ENCODE results near the gene RPS15.
A peak's percentile ranks its signal among the peaks of the same experiment; 100 is the strongest.

The RPS15 gene

GRCh38 chr19:1437609-1438008 is 587 bp upstream of the RPS15 start:
- DNase-seq: no peak

GRCh38 chr19:1438933-1439354 is 748 bp downstream of the RPS15 start:
- DNase-seq: no peak

DNA sequence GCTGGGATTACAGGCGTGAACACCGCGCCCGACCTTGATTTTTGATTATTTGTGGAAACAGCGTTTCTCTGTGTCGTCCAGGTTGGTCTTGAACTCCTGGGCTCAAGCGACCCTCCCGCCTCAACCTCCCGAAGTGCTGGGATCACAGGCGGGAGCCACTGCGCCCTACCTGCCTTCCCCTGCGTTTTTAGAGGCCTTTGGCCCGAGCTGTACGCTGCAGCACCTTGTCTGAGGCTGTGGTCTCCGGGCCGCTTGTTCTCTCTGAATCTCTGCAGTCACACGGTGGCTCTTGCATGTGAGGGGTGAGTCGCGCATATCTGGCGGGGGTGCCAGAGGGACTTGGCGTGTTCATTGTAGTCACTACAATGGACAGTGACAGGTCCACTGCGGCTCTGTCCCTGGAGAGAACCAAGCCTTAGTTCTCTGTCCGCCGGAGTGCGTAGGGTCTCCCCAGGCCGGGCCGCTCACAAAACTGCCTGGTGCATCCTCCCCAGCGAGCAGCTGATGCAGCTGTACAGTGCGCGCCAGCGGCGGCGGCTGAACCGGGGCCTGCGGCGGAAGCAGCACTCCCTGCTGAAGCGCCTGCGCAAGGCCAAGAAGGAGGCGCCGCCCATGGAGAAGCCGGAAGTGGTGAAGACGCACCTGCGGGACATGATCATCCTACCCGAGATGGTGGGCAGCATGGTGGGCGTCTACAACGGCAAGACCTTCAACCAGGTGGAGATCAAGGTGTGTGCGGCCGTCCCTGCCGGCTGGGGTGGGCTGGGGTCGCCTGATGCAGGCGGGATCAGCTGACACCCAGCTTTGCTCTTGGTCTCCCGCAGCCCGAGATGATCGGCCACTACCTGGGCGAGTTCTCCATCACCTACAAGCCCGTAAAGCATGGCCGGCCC is 1.6 kb downstream of the RPS15 start:
- peak; percentile 50 for DNase-seq

- no peak for DNase-seq
Observed at GRCh38 chr19:1440418-1440801, 2.2 kb downstream of the RPS15 start.

GRCh38 chr19:1441022-1441426 is 2.8 kb downstream of the RPS15 start:
- no peak for DNase-seq

GRCh38 chr19:1441677-1442438 is 3.7 kb downstream of the RPS15 start:
- no peak for DNase-seq

DNA sequence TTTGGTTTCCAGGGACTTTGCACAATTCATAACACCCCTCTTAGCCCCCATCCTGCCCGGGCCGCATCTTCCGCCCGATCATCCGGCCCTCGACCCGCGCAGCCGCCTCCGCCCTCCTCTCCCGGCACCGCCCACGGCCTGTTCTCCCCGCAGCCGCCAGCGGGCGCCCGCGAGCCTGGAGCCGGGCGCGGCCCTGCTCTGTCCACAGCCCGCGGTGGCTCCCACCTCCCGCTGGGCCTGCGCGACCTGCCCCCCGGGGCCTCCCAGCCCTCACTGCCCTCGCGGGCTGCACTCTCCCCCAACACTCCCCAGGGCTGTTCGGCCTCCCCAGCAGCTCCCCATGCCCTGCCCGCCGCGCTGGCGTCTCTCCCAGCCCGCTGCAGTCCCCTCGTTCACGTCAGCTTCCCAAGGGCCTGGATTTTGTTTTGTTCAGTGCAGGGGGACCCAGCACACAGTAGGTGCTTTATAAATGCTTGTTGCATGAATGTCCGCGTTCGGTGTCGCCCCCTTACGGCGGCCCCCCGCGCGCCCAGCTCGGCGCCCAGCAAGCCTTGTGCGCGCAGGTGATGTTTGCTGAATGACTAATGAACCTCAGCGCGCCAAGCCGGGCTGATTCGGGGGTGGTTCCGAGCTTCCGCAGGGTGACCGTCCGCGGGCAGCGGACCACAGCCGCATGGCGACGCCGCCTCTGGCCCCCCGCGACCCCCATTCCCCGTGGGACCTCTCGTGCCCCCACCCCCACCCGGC is 7.2 kb downstream of the RPS15 start:
- DNase-seq: peak; percentile 65

GRCh38 chr19:1445932-1446712 is 7.9 kb downstream of the RPS15 start:
- DNase-seq: no peak

DNA sequence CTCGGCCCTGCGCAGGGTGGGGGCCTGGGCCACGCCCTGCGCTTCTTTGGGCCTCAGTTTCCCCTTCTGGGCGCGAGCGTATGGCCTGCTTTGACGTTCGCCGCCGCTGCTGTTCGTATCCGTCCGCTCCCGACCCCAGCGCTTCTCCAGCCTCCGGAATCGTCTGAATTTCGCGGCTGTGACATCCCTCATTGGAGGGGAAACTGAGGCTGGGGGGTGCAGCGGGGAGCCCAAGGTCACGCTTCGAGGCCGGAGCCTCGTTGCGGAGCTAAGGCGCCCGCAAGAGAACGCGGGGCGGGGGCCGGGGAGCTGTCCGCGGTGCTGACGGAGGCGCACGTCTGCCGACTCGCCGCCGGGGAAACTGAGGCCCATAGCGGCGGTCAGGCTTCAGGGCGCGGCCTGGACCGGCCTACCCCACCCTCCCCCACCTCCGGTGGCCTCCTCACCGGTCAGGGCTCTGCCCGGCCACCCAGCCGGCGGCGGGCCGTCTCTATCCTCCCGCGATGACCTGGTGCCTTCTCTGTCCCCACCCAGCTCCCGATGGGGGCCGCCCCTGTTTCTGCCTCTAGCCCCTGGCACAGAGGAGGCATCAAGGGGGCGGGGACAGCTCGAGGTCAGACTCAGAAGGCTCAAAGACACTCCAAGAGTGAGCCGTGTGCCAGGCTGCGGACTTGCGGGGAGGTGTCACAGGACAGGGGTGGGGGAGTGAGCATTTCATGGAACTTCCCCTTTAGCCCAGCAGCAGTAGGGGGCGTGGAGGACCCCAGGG is 8.7 kb downstream of the RPS15 start:
- no peak for DNase-seq

DNA sequence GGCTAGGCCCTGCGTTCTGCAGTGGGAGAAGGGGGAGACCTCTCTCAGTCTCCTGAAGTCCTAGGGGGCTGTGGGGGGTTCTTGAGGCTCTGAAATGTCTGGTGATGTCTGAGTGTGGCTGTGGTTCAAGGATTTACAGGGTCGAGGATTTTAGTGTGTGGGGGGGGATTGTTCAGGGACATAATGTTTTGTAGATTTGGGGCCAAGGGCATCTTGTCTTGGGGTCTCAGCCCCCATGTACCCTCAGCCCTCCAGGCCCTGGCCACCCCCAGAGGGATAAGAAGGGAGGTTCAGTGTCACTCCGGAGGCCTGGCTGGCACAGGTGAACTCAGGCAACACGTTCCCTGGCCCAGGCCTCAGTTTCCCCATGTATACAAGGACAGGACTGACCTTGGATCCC is 9.3 kb downstream of the RPS15 start:
- no peak for DNase-seq

DNA sequence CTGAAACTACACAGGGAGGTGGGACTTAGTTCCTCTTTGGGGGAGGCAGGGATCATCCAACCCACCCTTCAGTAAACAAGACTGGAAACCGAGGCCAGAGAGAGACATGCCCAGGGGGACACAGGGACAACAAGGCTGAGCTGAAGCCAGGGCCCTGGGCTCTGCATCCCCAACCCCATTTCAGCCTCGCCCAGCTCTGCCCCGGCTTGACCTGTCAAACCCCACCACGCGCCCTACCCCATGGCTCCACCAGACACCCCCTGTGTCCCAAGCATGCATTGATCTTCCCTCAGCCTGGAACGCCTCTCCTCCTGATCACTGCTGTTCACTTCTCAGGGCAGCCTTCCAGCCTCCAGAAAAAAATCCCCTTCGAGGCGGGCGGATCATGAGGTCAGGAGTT is 9.7 kb downstream of the RPS15 start:
- DNase-seq: no peak

DNA sequence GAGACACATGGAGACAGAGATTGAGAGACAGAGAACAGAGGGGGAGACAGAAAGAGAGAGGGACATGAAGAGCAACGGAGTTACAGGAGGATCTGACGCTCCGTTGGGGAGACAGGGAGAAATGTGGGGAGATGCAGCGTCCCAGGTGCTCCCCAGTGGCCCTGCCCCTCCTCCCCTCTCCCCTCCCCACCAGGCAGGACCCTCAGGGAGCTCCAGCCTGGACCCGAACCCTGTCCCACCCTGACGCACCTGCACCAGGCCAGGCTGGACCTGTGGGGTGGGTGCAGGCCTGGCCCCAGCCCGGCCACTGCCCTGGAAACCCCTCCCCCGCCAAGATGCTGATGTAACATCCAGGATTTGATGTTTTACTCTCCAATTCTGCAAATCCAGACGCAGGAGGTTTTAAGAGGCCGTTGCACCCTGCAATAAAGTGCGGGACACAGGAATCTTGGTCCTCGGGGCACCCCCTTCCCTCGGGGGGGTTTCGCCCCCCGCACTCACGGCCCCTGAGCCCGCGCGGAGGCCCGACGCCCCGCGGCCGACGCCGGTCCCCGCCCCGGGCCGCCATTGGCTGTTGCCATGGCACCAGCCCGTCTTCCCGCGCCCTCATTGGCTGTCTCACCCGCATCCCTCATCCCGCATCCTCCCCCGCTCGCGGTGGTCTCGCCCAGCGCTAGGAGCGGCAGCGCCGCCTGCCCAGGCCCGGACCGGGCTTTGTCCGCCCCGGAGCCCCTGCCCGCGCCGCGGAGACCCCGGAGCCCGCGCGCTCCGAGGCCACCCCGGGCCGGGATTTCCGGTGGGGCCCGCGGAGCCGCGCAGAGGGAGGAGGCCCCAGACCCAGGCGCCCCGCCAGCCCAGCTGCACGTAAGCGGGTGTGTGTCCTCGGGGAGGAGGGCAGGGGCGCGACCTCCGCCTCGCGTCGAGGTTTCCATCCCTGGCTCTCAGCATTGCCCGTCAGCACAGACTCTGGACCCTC is 11.6 kb downstream of the RPS15 start, which contains the start of gene APC2:
Gene APC2, plus strand, starts transcription at position 655 of the 976 bp plus-strand sequence. CDS start 2,881 bp downstream, outside the sequence.
- DNase-seq: peak; percentile 39

GRCh38 chr19:1450735-1451731 is 12.8 kb downstream of the RPS15 start:
- DNase-seq: no peak

DNA sequence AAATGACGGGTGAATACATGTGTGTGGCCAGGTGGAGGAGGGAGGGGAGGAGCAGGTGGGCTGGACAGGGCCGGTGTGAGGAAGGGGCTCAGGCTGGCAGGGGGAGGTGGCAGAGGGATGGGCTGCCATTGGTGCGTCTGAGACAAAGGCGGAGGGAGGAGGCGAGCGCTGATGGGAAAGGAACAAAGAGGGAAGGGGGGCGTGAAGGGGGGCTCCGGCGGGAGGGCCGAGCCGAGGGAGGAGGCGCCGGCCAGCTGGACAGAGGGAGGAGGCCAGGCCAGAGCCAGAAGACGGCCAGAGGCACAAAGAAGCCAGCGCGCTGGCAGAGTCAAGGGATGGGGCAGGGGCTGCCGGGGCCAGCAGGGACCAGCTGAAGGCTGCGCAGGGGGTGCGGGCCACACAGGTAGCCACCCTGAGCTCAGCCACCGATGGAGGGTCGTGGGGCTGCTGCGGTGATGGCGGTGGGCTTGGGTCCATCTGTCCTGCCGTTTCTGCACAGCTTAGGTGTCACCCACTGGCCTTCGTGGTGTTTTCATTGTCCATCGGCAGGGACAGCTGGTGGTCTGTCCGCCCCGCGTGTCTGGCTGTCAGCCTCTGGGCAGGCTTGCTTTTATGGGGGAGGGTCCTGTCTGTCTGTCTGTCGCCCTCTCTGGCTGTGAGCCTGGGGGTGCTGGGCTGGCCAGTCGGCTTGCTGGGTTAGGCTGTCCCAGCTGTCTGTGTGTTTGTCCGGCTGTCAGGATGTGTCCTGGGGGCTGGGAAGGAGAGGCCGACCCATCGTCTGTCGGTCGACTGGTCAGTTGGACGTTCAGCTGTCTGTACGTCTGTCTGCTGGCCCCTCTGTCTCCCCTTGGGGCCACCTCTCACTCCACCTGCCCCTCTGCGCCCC is 14.0 kb downstream of the RPS15 start:
- DNase-seq: no peak

GRCh38 chr19:1452802-1453524 is 14.8 kb downstream of the RPS15 start:
- no peak for DNase-seq

DNA sequence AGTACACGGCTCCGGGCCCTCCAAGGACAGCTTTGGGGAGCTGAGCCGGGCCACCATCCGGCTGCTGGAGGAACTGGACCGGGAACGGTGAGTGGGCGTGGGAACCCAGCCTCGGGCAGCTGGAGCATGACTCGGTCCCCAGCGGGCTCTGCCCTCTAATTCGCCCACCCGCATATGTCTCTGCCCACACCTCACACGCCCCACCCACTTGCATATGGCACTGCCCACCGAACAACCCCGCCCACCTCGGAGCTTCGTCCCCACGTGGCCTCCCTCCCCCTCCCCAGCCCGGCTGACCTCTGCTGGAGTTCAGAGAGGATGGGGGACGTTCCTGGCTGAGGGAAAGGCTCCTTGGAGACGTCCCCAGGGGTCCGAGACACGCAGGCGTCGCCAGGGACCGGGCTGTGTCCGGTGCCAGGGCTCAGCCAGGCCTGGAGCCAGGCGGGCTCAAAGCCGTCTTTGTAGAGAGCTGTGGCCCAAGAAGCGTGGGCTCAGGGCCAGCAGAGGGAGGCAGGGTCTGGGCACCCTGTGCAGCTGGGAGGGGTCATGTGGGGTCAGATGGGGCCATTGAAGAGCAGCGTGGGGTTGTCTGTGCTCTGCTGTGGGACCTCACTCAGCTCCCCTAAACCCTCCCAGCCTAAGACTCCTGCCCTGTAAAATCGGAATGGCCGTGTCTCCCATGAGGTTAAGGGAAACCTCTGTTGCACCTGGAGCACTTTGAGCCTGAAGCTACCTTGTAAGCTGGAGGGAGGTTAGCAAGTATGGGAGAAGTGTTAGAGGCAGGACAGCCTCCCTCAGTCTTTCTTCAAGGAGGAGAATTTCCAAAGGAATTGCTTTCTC is 15.5 kb downstream of the RPS15 start:
- peak; percentile 60 for DNase-seq
